GM21360 (cell line): Measurements from ENCODE around the gene INTS1.
A peak's percentile ranks its signal among the peaks of the same experiment; 100 is the strongest.
"Not testable (repeated sequence)": the region's sequence is repeated elsewhere in the genome, so short reads cannot be mapped to it uniquely, and the experiment has no call there.

ENCODE experiments used
- ATAC-seq: cut with Tn5 transposase; IDR thresholded peaks from one replicate; pipeline ENCODE4 v1.9.1; 2021; ENCODE audit warnings: mild to moderate bottlenecking, moderate library complexity; ENCODE audit not compliant: unreplicated experiment

INTS1 gene

DNA sequence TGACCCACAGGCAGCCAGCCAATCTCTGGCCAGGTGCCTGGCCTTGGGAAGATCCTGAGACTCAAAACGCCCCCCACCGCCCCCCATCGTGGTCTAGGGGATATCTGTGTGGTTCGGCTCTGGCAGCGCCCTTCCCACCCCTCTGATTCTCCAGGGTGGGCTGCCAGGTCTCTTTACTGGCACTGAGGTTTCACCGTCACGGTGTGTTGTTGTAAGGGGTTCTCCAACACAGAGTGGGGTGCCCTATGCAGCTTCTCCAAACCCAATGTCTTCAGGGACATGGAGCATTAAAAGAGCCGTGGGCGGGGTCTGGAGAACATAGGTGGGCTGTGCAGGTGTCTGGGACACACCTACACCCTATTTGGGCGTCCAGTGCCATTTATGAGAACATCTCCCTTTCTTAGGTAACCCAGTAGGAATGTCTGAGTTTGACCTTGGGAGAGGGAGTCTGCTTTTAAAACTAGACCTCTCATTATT, 27.8 kb upstream of the INTS1 start:
- no peak for ATAC-seq

DNA sequence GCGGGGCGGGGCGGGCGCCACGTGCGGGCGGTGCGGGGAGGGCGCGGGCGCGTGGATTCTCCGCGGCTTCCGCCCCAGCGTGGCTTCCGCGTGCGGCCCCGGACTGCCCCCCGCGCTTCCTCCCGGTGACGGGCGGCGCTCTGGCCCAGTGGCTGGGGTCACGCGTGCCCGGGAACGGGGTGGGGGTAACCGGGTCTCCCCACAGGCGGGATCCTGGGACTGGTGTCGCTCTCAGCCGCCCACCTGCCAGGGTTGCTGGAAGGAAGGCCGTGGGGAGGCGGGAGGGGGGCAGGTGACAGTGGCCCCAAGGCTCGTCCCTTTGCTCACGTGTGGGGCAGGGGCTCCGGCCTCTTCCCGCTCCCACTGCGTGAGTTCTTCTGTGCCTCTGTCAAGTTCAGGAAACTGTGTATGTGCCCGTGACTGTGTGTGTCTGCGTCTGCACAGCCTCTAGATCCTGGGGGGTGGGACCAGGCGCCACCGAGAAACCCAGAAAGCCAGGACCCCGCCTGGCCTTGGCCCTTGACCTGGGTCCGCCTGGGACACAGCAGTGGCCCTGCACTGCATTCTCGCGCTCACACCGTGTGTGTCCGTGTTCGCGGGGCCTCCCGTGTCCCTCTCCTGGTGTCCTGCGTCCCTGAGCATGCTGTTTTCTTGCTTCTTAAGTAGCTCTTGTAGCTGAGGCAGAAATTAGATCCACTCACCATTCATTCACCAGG, 27.2 kb upstream of the INTS1 start:
- ATAC-seq, result peak; percentile 21

DNA sequence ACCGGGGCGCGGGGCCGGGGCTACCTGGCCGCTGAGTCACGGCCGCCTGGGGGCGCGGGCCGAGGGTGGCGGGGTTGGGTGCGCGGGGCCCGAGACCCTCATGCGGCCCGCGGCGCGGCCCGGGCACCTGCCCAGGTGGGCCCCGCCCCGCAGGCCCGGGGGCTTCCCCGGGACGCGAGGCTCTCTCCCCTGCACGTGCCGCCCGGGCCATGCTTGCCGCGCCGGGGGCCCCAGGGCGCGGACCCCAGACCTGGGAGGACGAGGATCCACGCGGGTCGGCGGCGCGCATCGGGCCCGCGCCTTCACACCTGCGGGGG, 26.7 kb upstream of the INTS1 start:
- peak; percentile 18 for ATAC-seq

DNA sequence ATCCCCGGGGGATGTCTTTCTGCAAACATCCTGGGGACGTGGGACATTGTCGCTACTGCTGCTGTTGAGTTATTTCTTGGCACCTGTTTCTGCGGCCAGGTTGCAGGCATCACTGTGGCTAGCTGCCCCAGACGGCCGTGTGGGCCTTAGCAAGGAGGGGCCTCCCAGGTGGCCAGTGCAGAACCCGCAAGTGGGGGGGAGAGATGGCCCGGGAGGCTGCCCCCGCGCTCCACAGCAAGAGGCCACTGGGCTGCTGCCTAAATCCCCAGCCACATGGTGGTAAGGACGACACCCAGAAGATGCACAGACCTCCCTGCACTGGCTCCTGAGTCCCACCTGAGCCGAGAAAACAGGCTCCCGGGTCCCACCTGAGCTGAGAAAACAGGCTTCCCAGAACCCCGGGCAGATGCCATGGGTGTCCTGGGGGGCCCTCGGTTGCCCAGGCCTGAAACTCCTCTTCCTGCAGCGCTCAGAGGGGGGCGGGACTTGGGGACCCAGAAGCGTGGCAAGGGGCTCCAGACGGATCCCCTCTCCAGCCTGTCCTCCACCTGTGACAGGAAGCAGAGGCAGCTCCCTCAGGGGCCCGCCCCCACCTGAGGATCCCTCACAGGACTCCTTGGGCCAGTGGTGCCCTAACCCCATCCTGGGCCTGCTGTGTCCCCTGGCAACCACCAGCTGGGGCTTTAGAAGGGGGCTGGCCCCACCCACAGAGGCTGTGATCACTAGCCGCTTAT, 25.4 kb upstream of the INTS1 start:
- no peak for ATAC-seq

DNA sequence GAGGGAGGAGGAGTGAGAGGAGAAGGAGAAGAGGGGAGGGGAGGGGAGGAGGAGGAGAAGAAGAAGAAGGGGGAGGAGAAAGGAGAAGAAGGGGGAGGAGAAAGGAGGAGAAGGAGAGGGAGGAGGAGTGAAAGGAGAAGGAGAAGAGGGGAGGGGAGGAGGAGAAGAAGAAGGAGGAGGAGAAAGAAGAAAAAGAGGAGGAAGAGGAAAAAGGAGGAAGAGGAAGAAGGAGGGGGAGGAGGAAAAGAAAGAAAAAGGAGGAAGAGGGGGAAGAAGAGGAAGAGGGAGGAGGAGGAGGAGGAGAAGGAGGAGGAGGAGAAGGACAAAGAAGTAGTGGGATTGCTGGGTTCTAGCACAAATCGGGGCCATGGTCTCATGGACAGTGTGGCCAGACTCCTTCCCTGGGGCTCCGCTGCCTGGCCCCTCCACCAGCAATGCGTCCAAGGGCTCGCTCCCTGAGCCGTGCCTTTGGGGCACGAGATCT, 22.1 kb upstream of the INTS1 start:
- ATAC-seq, result no peak

DNA sequence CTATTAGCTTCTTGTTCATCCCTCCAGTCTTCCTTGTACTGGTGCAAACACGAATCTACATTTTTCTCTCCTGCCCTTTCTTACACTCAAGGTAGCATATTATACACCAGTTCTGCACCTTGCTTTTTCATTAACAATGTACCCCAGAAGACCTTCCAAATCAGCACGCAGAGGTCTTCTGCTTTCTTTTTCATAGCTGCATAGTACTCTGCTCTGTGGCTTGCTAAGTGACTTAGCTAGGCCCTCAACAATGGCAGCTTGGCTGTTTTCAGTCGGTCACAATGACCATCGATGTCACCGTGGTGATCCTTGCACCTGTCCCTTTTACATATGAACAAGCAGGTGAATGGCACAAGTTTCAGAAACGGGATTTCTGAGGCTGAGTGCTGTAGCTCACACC, 21.2 kb upstream of the INTS1 start:
- no peak for ATAC-seq

DNA sequence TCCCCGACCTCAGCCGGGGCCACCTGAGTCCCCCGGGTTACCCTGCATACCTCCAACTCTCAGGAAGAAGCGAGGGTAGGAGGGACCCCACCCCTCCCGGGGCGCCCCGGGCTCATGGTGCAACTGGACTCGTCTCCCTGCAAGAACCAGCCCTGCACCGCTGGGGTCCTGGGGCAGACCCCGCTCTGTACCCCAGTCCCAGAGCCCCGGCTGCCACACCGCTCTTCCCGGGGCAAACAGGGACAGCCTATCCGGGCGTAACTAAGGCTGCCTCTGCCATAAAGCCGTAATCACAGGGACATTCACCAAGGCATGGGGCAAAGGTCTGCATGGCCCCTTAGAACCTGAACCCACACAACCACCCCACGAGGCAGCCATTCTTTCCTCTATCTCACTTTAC, 19.7 kb upstream of the INTS1 start:
- no peak for ATAC-seq

DNA sequence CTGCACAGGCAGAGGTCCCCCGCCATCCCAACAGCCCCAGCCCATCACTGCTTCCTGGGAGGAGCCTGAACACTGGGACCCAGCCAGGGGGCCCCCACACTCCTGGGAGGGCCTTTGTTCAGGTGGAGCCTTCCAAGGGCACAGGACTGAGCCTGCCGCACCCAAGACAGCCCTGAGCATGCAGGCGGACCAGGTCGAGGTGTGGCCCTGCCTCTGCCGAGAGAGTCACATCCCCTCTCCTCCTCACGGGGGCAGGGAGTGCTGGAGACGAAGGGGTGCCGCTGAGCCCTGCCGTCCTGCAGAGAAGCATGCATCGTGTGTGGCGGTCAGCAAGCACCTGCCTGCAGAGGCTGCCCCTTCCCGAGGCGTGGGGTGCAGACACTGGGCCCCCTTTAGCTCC, 19.0 kb upstream of the INTS1 start:
- no peak for ATAC-seq

DNA sequence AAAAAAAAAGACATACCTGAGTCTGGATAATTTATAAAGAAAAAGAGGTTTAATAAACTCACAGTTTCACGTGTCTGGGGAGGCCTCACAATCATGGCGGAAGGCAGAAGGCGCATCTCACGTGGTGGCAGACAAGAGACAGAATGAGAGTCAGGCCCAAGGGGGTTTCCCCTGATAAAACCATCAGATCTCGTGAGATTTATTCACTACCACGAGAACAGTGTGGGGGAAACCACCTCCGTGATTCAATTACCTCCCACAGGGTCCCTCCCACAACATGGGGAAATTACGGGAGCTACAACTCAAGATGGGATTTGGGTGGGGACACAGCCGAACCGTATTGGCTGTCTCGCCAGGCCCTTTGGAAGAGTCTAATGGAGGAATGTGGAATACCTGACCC, 17.3 kb upstream of the INTS1 start:
- ATAC-seq, result no peak

DNA sequence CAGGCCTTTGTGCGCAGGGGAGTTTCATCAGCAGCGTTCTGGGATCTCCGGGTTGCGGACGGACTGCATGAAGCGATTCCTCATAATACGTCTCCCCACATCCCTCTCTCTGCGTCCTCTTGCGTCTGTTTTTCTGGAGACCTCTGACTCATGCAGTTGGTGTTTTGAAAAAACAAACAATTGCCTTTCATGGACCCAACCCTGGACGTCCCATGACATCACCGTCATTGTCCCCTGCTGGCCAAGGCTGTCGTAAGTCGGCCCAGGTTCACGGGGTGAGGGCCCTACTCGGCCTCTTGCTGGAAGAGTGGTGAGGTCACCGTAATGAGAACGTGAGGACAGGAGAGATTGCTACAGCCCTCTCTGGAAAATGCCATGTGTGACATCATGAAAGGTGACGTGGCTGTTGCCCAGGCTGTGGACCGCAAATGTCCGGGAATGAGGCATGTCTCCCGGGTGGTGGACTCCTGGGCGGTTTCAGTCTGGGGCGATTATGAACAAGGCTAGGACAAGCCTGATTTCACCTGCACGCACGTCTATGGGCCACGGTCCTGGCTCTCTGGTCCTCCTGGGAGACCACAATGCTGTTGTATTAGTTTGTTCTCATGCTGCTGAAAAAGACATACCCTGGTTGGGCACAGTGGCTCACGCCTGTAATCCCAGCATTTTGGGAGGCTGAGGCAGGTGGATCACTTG, 16.5 kb upstream of the INTS1 start:
- ATAC-seq, result no peak

DNA sequence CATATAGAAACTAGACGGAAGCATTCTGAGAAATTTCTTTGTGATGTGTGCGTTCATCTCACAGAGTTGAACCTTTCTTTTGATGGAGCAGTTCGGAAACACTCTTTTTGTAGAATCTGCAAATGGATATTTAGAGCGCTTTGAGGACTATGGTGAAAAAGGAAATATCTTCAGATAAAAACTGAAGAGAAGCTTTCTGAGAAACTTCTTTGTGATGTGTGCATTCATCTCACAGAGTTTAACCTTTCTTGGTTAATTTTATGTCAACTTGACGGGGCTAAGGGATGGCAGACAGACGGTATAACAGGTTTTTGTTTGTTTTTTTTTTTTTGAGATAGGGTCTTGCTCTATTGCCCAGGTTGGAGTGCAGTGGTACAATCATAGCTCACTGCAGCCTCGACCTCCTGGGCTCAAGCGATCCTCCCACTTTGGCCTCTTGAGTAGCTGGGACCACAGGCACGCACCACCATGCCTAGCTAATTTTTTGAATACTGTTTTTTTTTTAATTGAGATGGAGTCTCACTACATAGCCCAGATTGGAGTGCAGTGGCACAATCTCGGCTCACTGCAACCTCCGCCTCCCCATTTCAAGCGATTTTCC, 15.2 kb upstream of the INTS1 start:
- ATAC-seq, result not testable (repeated sequence)

DNA sequence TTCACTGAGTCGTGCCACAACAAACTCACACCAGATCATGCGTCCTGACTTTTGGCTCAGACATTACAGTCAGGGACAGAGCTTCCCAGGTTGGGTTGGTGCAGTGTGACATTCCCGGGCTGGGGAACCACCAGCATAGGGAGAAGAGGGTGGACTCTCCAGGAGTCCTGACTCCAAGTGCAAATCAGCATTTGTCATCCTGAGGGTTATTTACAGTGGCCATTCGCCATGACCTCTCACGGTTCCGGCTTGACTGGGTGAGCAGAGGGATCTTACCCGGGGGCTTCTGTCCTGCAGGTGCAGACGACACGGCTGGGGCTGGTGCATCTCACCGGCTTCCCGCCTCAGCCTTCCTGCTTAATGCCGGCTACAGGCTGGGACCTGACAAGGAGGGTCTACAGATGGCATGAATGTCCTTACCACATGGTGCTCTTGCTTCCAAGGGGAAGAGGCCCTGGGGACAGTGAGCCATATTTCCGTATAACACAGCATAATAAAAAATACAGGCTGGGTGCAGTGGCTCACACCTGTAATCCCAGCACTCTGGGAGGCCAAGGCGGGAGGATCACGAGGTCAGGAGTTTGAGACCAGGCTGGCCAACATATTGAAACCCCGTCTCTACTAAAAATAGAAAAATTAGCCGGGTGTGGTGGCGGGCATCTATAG, 12.5 kb upstream of the INTS1 start:
- ATAC-seq, result no peak

DNA sequence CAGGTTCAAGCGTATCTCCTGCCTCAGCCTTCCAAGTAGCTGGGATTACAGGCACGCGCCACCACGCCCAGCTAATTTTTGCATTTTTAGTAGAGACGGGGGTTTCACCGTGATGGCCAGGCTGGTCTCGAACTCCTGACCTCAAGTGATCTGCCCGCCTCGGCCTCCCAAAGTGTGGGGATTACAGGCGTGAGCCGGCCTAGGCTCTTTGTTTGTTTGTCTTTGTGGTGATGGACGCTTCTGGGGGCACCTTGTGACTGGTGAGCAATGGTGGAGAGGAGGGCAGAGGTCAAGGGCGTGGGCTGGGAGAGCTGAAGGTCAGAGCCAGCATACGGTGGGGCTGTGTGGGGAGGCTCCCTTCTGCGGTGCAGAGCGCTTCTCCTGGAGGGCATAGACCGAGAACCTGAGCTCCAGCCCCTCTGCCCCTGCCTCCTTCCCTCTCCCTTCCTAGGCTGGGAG, 11.3 kb upstream of the INTS1 start:
- ATAC-seq, result not testable (repeated sequence)

DNA sequence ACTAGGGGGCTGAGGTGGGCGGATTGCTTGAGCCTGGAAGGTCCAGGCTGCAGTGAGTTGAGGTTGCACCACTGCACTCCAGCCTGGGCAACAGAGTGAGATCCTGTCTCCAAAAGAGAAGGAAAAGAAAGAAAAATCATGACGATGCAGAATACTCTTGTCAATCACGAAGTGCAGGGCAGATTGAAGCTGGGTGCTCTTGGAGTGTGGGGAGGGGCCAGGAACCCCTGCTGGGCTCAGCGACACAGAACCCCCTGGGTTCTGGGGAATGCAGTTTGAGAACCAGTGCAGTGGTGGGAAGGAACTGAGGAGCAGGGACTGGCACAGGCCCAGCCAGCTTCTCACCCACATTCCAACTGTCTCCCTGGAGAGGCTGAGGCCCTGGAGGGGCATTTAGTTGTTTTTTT, 10.8 kb upstream of the INTS1 start:
- ATAC-seq, result no peak

DNA sequence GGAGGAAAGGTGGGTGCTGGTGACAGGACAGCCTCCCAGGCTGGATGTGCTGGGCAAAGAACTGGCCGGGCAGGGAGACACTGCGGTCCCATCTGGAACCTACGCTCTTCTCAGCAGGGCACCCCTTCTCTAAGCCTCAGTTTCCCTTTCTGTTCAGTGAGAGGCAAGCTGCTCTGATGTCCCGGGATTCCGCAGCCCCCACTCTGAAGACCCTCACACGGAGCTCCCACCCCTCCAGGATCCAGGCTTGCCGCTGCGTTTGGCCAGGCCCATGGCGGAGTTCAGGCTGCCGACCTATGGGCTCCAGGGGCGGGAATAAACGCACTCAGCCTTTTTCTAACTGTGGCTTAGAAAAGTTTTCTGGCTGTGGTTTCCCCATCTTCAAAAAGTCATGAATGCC, 10.2 kb upstream of the INTS1 start:
- ATAC-seq, result no peak

DNA sequence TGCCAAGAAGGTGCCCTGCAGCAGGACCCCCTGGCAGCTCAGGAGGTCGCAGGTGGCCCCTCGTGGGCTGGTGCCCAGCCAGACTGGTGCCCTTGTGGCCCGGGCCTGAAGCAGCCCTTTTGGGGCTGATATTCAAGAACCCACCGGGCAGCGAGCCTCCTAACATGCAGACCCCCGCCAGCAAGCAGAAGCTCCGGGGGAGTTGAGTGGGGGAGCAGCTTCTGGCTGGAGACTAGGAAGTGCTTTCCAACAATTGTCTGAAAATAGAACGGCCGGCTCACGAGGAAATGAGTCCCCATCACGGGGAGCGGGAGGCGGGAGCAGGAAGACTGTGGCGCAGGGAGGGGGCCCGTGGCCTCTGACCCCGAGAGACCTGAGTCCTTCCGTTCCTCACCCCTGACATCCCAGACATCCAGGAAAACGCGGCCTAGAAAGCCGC, 9.5 kb upstream of the INTS1 start:
- no peak for ATAC-seq

DNA sequence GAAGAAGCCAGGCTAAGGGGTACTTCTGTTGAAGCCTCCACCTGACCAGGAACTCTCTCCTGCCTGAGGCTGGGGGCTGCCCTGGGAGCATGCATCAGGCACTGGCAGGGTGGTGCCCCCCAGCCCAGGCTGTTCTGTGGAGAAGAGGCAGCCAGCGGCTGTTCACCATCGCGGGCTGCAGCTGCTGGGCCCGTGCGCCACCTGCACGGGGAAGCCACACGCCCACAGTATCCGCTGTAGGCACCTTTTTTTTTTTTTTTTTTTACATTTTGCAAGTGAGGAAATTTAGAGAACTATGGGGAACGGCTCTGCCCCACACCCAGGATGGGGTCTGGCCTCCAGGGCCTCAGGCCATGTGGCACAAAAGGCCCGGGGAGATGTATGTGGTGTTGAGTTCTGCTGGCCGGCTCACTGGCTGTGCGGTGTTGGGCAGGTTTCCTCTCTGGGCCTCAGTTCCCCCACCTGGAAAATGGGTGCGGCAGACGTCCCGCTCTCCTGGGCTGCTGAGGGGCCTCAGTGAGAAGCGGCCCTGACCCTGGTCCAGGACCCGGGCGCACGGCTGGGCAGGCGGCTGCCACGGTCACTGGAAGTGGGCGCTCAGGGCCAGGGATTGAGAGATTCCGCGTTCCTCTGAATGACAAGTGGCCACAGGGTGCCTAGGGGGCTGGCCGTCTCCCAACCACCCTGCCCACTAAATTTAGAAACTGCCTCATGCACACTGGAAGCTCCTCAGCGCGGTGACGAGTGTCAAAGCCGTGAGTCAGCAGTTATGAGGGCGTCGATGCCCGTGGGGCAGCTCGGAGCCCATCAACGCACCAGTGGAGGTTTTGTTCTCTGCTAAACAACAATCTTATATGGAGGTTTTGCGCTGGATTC, 8.8 kb upstream of the INTS1 start:
- no peak for ATAC-seq

DNA sequence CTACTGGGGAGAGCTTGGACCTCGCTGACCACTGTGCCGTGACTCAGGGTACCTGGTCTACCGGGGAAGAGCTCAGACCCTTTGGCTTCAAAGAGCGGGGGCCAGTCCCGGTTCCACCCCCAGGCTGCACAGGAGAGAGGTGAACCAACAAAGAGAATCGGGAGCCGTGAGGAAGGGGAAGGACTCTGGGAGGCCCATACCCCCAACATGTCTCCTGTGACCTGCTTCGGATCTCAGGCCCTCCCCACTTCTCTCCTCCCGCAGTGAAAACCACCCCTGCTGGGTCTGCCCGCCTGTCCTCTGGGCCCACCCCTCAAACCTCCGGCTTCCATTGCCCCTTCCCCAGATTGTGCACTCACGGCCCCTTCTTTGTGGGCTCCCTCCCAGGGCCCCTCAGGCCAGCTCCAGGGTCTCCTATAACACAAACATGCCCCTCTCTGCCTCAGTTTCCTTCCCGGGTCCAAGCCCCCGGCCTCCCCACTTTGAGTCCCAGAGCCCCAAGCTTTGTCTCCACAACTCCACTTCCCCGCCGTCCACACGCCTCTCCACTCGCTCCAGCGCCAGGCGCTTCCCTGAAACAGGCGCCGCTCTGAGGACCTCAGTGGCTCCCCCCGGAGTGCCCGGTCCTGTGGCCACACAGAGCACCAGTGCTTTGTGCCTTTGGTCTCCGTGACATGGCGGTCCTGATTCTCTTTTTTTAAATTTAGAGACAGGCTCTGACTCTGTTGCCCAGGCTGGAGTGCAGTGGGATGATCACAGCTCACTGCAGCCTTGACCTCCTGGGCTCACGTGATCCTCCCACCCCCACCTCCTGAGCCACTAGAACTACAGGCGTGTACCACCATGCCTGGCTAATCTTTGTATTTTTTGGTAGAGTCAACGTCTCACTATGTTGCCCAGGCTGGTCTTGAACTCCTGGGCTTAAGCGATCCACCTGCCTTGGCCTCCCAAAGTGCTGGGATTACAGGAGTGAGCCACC, 7.5 kb upstream of the INTS1 start:
- no peak for ATAC-seq

DNA sequence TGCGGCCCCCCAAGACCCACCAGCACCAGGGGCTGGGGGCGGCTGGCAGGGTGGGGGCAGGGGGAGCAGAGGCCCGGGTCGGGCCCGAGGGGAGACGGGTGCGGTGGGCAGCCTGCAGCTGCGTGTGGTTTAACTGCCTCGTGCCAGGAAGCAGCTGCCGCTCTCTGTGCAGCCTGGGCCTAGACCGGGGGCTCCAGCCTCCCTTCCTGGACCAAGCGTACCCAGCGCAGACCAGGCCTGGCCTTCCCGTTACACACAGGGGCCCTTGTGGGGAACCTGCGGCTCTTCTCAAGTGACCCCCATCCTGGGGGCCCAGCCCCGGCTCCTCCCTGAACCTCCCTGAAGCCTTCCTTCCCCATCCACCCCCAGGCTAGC, 6.6 kb upstream of the INTS1 start:
- no peak for ATAC-seq
